NOMO-1 treated with dmso at 0.1 percent for 144 hours (cell line): ENCODE data around the gene ODAD3.
"Not testable (repeated sequence)": the region's sequence is repeated elsewhere in the genome, so short reads cannot be mapped to it uniquely, and the experiment has no call there.

Source experiments
- DNase-seq: peaks from one replicate; lab custom pipeline; 2025; ENCODE audit not compliant: unreplicated experiment; lab: John Stamatoyannopoulos, UW

Gene ODAD3

GRCh38 chr19:11460207-11460606 lies 25.3 kb upstream of the ODAD3 start:
- DNase-seq = no peak

- not testable (repeated sequence) for DNase-seq
These were observed 24.0 kb upstream of the ODAD3 start for GRCh38 chr19:11458912-11459311.

GRCh38 chr19:11458236-11458900 lies 23.4 kb upstream of the ODAD3 start:
- DNase-seq = no peak

- DNase-seq = no peak
These were observed 22.9 kb upstream of the ODAD3 start for GRCh38 chr19:11457831-11458230.

GRCh38 chr19:11457115-11457514 lies 22.2 kb upstream of the ODAD3 start:
- no peak for DNase-seq

- DNase-seq = no peak
These were observed 21.7 kb upstream of the ODAD3 start for GRCh38 chr19:11456659-11457058.

- DNase-seq = not testable (repeated sequence)
These were observed 20.3 kb upstream of the ODAD3 start for GRCh38 chr19:11455233-11455554.

GRCh38 chr19:11453468-11454341 lies 18.8 kb upstream of the ODAD3 start:
- no peak for DNase-seq

GRCh38 chr19:11452620-11453310 lies 17.8 kb upstream of the ODAD3 start:
- no peak for DNase-seq

GRCh38 chr19:11451871-11452619 lies 17.1 kb upstream of the ODAD3 start:
- DNase-seq = no peak

- no peak for DNase-seq
These were observed 16.5 kb upstream of the ODAD3 start for GRCh38 chr19:11451327-11451870.

GRCh38 chr19:11450570-11451326 lies 15.8 kb upstream of the ODAD3 start:
- DNase-seq = no peak

GRCh38 chr19:11448923-11449554 lies 14.1 kb upstream of the ODAD3 start:
- DNase-seq = no peak

GRCh38 chr19:11448410-11448809 lies 13.5 kb upstream of the ODAD3 start:
- no peak for DNase-seq

GRCh38 chr19:11447347-11448262 lies 12.7 kb upstream of the ODAD3 start:
- DNase-seq = no peak

GRCh38 chr19:11446652-11447301 lies 11.9 kb upstream of the ODAD3 start:
- DNase-seq = no peak

GRCh38 chr19:11446271-11446651 lies 11.3 kb upstream of the ODAD3 start:
- DNase-seq = no peak

- DNase-seq = no peak
These were observed 10.2 kb upstream of the ODAD3 start for GRCh38 chr19:11445141-11445540.
